Activated CD8-positive, alpha-beta memory T cell treated with anti-CD3 and anti-CD28 coated beads, Interleukin-2, amount 50 U/mL, for 24 hours (primary cell): ENCODE results near the gene CACNA2D3.

ENCODE experiments used
- DNase-seq: peaks from one replicate; pipeline ENCODE4 v3.0.0-alpha.2; 2020; ENCODE audit errors: extremely low read depth

The CACNA2D3 gene

DNA sequence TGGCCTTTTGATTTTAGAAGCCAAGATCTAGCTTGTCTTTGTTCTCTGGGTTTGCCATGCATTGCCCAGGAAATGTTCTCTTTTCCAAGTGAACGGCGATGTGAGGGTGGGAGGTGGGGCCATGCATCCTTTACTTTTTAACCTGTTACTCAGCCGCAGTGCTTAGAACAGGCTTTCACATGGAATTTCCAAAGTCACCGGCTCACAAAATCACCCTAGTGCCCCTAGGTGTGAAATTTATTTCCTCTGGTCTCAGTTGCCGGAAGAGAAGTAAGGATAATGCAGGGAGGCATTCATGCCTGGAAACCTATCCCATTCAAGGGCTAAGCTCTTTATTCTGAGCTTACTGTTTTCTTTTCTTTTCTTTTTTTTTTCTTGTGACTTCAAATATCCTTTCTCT lies 93.2 kb downstream of the CACNA2D3 start:
- no peak for DNase-seq

DNA sequence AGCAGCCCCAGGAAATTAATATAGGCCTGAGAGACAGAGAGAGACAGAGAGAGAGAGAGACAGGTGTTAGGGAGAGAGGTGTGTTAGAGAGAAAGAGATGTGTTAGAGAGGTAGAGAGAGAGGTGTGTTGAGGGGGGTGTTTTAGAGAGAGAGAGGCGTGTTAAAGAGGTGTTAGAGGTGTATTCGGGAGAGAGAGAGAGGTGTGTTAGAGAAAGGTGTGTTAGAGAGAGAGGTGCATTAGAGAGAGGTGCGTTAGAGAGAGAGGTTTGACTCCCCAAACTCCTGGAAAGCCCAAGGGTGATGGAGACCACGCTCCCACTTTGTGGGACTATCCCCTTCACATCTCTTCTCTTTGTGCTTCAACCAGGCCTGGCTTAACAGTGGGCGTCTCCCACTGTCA lies 95.5 kb downstream of the CACNA2D3 start:
- no peak for DNase-seq

DNA sequence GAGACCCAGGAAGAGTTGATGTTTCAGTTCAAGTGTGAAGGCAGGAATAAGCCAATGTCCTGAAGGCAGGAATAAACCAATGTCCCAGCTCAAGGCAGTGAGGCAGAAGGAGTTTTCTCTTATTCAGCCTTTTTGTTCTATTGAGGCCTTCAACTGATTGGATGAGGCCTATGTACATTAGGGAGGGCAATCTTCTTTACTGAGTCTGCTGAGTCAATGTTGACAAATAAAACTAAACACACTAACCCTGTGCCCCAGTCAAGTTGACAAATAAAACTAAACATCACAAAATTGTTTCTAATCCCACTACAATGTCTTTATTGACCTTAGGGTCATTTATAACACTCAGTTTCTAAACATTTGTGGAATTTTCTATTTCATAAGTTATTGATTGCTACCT lies 100.0 kb downstream of the CACNA2D3 start:
- DNase-seq = no peak

DNA sequence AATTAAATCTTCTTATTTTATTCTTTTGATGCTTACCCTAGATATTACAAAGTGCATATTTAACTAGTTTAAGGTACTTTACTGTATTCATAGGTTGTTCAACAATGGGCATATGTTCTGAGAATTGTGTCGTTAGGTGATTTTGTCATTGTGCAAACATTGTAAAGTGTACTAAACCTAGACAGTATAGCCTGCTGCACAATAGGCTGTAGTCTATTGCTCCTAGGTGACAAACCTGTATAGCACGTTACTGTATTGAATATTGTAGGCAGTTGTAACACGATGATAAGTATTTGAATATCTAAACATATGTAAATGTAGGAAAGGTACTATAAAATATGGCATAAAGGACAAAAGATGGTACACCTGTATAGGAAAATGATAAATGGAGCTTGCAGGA lies 100.7 kb downstream of the CACNA2D3 start:
- DNase-seq = no peak

DNA sequence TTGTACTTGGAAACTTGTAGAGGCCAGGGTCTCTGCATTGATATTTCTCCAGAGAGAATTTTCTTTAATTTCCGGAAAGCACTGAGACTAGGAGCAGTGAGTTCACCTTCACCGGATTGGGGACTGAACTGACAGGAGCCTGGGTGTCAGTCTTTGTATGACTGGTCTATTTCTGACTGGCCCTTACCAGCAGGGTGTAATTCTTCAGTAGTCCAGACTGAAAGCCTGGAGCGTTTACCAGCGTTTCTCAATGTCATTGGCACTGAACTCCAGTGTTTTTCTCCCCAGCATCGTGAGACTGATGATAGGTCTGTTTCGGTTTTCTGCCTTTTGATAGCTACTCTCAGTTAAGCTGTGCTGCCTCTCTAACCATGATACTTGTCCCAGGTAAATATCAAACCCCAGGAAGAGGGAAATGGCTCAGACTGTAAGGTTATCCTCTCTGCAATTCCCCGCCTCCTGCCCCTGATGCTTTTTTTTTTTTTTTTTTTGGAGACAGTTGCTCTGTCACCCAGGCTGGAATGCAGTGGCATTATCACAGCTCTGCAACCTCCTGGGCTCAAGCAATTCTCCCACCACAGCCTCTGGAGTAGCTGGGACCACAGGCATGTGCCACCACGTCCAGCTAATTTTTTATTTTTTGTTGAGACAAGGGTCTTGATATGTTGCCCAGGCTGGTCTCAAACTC lies 103.6 kb downstream of the CACNA2D3 start:
- DNase-seq = no peak

DNA sequence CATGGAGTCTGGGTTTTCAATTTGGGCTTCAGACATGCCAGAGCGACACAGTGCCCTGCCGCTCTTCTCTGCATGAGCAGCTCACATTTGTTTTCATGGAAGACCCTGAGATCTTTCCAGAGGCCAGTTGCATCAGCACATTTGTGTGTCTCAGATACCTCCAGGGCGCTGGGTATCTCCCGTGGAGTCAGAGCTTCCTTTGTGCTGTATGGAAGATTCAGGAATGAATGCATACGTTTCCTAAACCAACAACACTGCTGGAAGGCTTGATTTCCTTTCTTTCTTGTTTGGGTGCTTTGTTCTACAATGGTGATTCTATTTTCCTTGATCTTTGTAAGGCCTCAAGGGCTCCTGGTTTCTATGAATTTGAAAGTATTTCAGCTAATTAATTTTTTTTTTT lies 106.5 kb downstream of the CACNA2D3 start:
- DNase-seq = no peak

DNA sequence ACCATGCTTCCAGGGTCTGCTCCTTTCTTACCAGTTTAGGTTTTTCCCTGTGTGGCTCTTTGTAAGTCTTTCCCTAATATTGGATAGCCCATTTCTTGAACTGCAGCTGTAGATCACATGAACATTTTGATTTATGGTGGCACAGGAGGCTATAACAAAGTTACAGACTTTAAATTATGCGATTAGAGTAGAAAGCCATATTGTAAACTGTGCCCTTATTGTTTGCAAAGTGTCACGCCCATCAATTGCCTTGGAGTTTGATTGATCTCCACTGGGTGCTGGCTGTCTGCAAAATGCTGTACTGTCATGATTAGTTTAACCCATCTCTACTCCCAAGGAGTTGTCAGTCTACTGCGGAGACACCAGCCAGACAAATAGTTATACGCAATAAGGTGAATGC lies 110.3 kb downstream of the CACNA2D3 start:
- no peak for DNase-seq

DNA sequence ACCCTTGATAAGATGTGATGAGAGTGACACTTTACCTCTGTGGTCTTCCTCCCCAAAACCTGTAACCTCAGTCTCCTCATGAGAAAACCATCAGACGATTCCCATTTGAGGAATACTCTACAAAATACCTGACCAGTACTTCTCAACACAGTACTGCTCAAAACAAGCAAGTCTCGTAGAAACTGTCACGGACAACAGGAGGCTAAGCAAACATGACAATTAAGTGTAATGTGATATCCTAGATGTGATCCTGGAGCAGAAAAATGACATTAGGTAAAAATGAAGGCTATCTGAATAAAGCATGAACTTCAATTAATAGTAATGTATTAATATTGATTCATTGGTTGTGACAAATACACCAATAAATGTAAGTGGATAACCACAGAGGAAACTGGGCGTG lies 113.6 kb downstream of the CACNA2D3 start:
- no peak for DNase-seq

DNA sequence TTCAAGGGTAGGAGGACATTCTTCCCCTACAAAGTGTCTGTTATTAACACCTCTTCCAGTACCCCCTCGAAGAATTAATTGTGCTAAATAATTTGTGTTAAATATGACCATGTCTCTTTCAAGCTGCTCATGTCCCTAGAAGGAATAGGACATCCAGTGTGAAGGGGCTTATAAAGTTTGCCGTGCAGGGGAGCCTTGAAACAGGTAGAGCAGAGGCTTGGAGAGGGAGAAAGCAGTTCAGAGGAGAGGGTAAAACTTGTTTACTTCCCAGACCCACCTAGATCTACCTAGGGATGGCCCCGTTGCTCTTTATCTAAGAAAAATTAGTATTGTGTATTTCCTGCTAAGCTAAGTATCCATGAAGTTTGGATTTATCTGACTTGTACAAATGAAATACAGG lies 114.8 kb downstream of the CACNA2D3 start:
- no peak for DNase-seq

DNA sequence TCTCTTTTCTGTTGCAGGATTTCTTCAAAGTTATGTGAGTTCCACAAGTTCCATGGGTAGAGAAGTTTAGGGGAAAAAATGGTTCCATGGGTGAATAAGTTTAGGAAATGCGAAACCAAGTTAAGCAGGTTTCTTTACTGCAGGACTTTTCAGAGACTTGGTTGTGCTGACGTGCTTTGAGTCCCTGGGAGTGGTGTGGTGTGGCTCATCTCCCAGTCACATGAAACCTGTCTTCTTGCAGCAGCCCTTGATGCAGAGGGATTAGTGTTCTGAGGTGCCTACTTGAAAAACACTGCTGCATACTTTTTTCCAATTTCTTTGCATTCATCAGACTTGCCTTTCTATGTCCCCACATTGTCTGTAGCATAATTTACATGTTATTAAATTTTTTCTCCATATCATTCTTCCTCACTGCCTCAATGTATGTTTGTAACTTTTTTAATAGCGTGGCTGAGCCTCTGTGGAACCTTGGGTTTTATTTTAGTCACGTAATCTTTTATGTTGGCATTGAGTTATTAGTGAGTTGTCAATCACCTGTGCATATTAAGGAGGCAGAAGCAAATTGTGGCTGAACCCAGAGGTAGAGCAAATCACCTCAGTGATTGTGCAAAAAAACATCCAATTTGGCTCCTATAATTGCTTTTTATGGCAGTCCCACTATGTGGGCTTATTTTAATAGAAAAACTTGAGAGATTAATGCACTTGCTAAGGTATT lies 115.6 kb downstream of the CACNA2D3 start:
- no peak for DNase-seq

DNA sequence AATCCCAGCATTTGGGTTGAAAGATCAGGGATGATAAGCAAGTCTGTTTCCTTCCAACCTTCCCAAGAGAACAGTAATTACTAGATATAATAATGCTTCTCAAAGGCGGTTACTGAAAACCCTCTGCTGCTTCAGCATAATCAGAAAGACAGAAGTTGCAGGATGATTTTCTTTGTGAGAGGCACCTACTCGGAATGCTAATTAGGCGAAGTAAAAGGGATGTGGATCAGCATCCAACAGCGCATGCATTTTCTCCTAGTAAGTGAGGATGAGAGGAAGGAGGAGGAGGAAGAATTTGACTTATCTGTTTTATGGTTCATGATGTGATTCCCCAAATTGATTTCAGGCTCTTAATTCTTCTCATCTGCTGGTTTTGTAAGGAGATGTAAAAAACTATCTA lies 118.0 kb downstream of the CACNA2D3 start:
- DNase-seq = no peak

DNA sequence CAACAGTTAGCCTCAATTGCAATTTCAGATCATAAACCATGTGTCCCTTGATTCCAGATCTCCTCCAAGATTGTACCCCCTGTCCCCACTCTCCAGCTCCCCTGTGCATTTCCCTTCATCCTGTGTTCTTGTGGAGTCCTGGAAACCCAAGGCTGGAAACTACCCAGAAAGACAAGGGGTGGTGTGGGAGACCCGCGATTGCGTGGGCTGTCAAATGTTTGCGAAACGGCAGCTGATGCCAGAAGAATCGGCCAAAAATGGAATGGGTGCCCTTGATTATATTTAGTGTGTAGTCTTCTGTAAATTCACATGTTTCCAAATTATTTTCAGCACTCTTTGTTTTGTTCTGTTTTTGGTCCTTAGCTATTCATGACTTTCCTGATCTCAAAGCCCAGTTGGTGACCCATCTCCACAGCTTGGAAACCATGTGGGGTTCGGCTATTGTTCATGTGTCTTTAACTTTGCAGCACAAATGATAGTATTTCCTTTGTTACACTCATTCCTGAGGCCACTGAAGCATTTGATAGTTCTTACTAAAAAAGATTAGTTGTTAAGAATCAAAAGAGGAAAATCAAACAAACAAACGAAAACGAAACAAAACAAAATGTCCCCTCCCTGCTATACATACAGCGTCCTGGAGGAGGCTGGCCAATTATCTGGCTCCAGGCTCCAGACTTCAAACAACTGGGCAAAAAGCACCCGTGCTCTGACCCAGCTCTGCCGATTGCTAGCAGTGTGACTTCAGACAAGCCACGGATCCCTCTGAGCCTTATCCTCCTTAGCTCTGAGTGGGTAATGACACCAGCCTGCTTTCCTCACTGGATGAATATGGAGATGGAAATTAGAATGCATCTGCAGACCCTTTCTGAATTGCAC lies 120.9 kb downstream of the CACNA2D3 start:
- DNase-seq = no peak

DNA sequence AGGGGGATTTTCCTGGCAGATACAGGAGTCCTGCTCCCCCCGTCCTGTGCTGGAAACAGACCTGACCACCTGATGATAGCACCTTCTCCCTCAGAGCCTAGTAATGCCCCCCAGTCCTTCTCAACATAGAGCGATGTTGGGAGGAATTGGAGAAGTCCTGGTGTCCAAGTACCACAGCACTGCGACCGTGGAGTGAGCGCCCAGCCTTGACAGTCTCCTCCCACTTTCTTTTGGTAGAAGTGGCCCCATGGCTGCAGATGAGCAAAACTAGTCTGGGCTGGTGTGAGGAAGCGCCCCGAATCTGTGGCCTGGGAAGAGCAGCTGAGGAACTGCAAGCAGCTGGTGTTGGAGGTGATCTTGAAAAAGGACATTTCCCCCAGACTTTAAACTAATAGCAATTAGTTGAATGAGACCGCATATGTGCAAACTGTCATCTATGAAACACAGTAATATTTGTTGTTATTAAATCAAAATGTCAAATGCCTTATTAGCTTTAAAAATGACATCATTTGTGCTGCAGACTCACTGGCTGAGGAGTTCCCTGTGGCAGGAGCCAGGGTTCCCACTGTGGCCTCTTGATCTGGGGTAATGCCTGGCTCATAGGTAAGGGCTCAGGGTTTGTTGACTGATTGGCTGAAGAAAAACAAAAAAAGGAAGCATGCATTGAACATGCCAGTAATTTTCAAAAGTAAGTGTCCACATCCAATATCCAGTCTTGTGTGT lies 121.8 kb downstream of the CACNA2D3 start:
- no peak for DNase-seq

DNA sequence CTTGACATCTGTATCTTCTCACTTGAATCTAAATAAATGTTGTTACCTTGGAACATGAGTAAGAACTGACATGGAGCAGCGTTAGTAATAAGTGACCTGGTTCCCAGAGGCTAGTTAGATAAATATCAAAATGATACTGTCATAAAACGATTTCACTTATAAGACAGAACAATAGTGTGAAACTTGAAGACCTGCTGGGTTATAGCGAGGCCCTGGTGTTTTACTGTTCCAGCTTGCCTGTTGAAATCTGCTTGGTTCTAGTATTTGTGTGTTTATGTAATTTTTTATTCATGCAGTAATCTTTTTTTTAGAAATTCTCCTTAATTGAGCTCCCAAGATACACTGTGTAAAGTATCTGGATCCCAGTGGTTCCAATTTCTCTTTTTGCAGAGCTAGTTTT lies 129.4 kb downstream of the CACNA2D3 start:
- no peak for DNase-seq

DNA sequence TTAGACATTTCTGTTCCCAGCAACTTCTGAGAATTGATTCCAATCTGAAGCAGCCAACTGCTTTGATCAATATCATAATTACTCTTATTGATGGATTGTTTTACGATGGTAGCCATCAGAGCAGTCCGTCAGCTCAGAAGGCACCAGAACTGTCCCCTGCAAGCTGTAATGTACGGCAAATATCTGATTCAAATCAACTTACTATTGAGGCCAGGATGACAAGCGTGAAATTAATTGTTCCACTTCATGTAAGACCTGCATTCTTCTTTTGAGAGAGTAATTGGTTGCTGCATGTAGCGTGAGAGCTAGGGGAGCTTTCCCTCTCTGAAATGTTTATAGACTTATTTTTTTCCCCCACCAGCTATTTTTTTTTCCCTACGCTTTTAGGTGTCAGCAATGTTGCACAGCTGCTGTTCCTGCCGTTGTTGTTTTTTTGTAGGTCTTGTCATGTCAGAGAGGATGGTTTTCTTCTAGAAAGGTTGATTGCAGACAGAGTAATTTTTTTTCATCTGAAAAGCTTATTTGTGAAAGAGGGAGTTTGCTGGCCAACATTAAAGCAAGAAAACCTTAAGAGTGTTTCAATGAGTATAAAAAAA lies 134.9 kb downstream of the CACNA2D3 start:
- no peak for DNase-seq

DNA sequence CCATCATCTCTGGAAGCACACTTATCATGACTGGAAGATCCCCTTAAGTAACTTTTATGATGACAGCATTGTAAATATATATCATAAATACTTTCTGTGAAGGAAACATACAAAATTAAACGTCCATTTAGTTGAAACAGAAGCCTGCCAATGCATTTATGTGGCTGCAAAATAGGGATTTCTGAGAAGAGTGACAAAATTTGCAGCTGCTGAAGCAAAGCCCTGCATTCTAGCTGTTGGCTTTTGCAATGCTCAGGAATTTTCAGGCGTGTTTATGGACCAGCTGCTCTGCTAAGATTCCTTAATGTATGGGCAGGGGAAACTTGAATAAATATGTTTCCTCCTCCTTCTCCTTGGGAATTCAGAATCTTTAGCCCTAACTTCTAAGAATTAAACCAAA lies 137.3 kb downstream of the CACNA2D3 start:
- no peak for DNase-seq

DNA sequence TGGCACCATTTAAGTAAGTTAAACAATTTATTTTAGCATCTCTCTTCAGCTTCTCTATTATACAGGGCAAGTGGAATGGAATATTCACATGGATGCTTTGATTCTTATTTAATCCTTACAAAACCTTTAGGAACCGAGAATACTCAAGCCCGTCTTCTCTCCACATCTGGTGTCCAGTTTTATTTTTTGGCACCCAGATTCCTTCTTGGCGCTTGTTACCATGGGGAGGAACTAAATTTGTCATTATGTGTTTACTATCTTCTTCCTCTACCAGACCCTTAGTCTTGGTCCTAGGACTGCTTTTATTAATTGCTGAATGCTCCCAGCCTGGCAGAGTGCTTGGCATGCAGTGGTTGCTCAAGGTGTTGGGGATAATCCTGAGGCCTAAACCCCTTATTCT lies 138.8 kb downstream of the CACNA2D3 start:
- no peak for DNase-seq

DNA sequence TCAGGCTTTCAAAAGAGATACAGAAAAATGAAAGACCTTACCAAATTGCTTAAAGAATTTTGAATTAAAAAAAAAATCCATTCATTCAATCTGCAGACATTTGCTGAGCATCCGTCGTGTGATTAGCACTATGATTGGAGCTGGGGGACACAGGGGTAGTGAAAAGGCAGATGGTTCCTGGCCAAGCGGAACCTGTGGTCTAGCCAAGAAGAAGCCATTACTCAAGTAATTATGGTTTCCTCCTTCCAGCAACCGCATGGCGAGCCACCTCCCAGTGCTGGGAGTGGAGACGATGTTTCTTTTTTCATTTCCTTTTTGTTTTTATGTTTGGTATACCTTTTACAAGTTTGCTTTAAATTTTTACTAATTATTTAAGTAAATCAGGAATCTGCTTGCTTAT lies 140.2 kb downstream of the CACNA2D3 start:
- DNase-seq = no peak

DNA sequence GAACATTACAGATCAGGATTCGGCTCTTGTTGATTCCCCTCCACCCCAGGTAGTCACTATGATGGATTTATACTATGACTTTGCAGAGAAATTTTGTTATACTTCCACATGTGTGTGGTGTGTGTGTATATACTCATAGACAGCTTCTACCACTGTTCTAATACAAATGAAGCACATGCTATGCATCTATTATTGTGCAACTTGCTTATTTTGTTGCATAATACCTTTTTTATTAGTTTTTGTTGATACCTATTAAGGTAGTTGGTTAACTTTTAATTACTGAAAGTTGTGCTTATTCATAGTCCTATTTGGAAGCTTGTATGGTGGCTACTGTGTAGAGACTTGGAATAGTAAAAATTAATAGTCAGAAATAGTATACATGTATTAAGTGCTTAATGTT lies 140.6 kb downstream of the CACNA2D3 start:
- no peak for DNase-seq

DNA sequence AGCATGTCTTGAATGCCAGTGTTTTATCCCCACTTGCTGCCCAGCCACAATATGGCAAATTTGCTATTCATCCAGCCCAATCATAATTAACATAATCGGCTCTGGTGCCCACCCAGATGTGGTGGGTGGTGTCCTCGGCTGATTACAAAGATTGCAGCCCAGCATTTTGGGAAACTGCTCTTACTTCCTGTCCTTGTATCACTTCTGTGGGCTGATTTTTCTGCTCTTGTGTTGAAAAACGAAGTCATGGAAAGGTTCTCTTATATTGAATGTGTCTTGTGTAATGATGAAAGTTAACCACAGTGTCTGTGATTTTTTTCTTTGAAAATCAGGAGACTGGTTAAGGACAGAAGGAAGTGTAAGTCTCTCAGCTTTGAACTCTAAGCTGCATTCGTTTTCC lies 141.7 kb downstream of the CACNA2D3 start:
- DNase-seq = no peak

DNA sequence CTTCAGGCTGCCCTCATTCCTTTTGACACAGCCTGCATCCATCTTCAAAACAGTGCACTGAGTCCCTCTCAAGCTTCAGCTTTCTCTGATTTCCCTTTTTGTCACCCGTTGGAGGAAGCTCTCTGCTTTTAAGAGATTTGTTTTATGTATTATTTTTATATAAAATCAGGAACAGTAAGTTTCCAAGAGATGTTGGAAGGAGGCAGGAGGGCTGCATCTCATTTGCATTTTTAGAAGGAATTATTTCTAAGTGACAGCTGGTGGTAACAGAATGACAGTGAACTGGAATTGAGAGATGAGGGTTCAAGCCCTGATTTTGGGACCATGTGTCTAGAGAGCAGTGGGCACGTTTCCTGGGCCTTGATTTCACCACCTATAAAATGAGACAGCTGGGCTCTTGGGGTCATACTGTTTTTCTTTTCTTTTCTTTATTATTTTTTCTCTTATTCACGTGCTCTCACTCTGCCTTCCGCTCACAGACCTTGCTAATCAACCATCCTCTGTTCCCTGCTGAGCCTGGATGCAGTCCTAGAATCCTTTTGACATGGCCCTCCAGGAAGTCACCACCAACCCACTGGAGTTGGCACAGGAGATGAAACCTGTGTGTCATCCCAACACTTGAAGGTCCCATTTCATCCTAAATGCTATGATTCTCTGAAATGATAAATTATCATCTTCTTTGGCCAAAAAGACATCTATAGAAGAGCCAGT lies 148.6 kb downstream of the CACNA2D3 start:
- DNase-seq = no peak
